OCI-LY7 (cell line): ENCODE results near the gene MIF4GD. TPM values are rescaled to one million over a fixed set of nuclear protein-coding genes. Genes with fewer than 3 reads are reported as not detected.
A peak's percentile ranks its signal among the peaks of the same experiment; 100 is the strongest.
"Not testable (repeated sequence)": the region's sequence is repeated elsewhere in the genome, so short reads cannot be mapped to it uniquely, and the experiment has no call there.

Experiments used
- BruUV-seq: library from RNA; stranded (reverse); fragments of 400-500 nt; replicated peaks from 2 replicates; lab custom pipeline; 2021; lab: Mats Ljungman, UMichigan
- CTCF ChIA-PET: fragments of 300-600 bp; sonication (Branson Sonifier 250); formaldehyde crosslinking; loops from one replicate; lab custom pipeline; 2022; ENCODE audit warnings: antibody characterized with exemption; ENCODE audit not compliant: unreplicated experiment; lab: Charles Lee
- POLR2A ChIA-PET: fragments of 300-600 bp; sonication (Branson Sonifier 250); formaldehyde crosslinking; loops from one replicate; lab custom pipeline; 2022; ENCODE audit warnings: antibody characterized with exemption; lab: Charles Lee
- DNase-seq: peaks from one replicate; pipeline ENCODE4 v3.0.0-alpha.2; 2015; ENCODE audit warnings: low spot score
- H2AFZ ChIP-seq: fragments of 200-600 bp; sonication (generic), shearing (Covaris generic); 2 replicates; pipeline ENCODE4 v1.6.1; 2014; ENCODE audit warnings: mild to moderate bottlenecking, antibody characterized with exemption, low read length, moderate library complexity
- H3K27ac ChIP-seq: fragments of 200-600 bp; sonication (generic); 2 replicates; pipeline ENCODE4 v1.5.1; 2014; ENCODE audit warnings: mixed run types, low read depth, mild to moderate bottlenecking, moderate library complexity, low read length, inconsistent platforms; ENCODE audit not compliant: poor library complexity, severe bottlenecking
- H3K36me3 ChIP-seq: fragments of 200-600 bp; sonication (generic); 2 replicates; pipeline ENCODE4 v1.6.1; 2014; ENCODE audit warnings: mild to moderate bottlenecking, antibody characterized with exemption, low read length, moderate library complexity, mixed read lengths; ENCODE audit not compliant: insufficient read depth
- H3K4me1 ChIP-seq: fragments of 200-600 bp; sonication (generic); 2 replicates; pipeline ENCODE4 v1.5.1; 2014; ENCODE audit warnings: mild to moderate bottlenecking, low read length; ENCODE audit not compliant: insufficient read depth, poor library complexity, severe bottlenecking
- H3K4me2 ChIP-seq: fragments of 200-600 bp; sonication (generic); 2 replicates; pipeline ENCODE4 v1.6.1; 2014; ENCODE audit warnings: mild to moderate bottlenecking, low read length
- H3K4me3 ChIP-seq: fragments of 200-600 bp; sonication (generic); 2 replicates; pipeline ENCODE4 v1.5.1; 2014; ENCODE audit warnings: mild to moderate bottlenecking, low read depth, low read length; ENCODE audit not compliant: poor library complexity, severe bottlenecking
- H3K79me2 ChIP-seq: fragments of 200-600 bp; sonication (generic); 2 replicates; pipeline ENCODE4 v1.6.1; 2016; ENCODE audit warnings: low read depth, mild to moderate bottlenecking, low read length, moderate library complexity, mixed read lengths; ENCODE audit not compliant: insufficient read depth
- H3K9me2 ChIP-seq: fragments of 200-600 bp; sonication (generic); 2 replicates; pipeline ENCODE4 v1.6.1; 2016; ENCODE audit warnings: mild to moderate bottlenecking, low read length, mixed read lengths; ENCODE audit not compliant: insufficient read depth
- H3K9me3 ChIP-seq: fragments of 200-600 bp; sonication (generic); 2 replicates; pipeline ENCODE4 v1.6.1; 2014; ENCODE audit warnings: mild to moderate bottlenecking, mixed run types, low read length, mixed read lengths
- H4K20me1 ChIP-seq: fragments of 200-600 bp; sonication (generic); 2 replicates; pipeline ENCODE4 v1.6.1; 2014; ENCODE audit warnings: mild to moderate bottlenecking, antibody characterized with exemption, low read length, moderate library complexity, mixed read lengths; ENCODE audit not compliant: insufficient read depth
- CTCF ChIP-seq: fragments of 200-600 bp; sonication (generic); conservative IDR thresholded peaks from 2 replicates; pipeline ENCODE4 v1.5.1; 2014; ENCODE audit warnings: mild to moderate bottlenecking, antibody characterized with exemption, low read length, moderate library complexity, mixed read lengths
- EZH2phosphoT487 ChIP-seq: fragments of 200-600 bp; sonication (generic); IDR thresholded peaks from 2 replicates; pipeline ENCODE4 v1.6.1; 2018; ENCODE audit warnings: low read depth, borderline replicate concordance, mild to moderate bottlenecking, mixed run types, antibody characterized with exemption, low read length, moderate library complexity, mixed read lengths
- intact Hi-C: fragments of 100-400 bp; cut with micrococcal nuclease; formaldehyde crosslinking; loops from one replicate; pipeline ENCODE4 v1.10.0; 2022; ENCODE audit not compliant: unreplicated experiment
- total RNA-seq, 2 experiments: library from RNA; depleted of rRNA in 1 of 2; stranded (reverse); fragments of >200 nt in 1 of 2; shearing (Covaris generic) in 1 of 2; gene quantifications; 2 replicates each; pipeline ENCODE4 v1.2.3, GENCODE V29; 2014 to 2022

Gene MIF4GD
- total RNA-seq, 2 experiments from 2014 or later: 70.9 to 132 TPM

DNA sequence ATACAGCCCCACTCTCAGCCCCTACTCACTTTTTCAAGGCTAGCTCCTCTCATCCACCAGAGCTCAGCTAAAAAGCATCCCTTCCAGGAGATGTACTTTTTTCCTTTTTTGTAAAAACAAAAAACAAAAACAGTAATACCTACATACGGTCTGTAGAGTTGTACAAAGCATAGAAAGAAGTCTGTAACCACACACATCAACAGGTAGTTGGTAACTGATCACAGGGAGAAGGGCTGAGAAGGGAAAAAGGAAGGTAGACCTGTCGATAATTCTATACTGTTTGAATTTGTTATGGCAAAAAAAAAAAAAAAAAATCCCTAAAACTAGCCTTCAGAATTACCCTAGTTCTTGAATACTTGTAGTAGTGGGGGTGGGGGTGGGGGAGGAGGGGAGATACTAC is 17.3 kb upstream of the MIF4GD start:
- no TSS peak for BruUV-seq
- peaks cover 43% of the 10 kb centered on the region for H3K4me1 ChIP-seq
- TF ChIP-seq EZH2phosphoT487: no peak
- no peak for TF ChIP-seq CTCF
- intact Hi-C loops: loop anchor here (2.0 to 5.0 kb wide), 2 partner anchors 58 to 229 kb away; partner anchors contain the start of genes CASKIN2 and TSEN54
- DNase-seq: no peak
- peak overlapping the region; percentile 80 for H3K27ac ChIP-seq
- ChIA-PET POLR2A (interaction anchor here (0.6 to 6.2 kb wide), 15 partner anchors 8 to 228 kb away, joined by 3 to 91 read pairs (median 6); partner anchors contain the start of genes GRB2, MIF4GD and TSEN54), CTCF (interaction anchor here (1.3 to 1.4 kb wide), 3 partner anchors 16 to 57 kb away, joined by 5 to 20 read pairs (median 7); no protein-coding TSS in a partner anchor)
- peaks cover 43% of the 10 kb centered on the region for H3K79me2 ChIP-seq
- peaks cover 49% of the 10 kb centered on the region for H3K36me3 ChIP-seq
- H2AFZ ChIP-seq: no peak overlapping the region; the same call in 1 of the 2 replicates
- H4K20me1 ChIP-seq: peaks cover 12% of the 10 kb centered on the region; the same call in 1 of the 2 replicates
- no peaks in the 10 kb centered on the region for H3K9me3 ChIP-seq
- H3K9me2 ChIP-seq: no peaks in the 10 kb centered on the region
- H3K4me2 ChIP-seq: peak overlapping the region; percentile 100
- H3K4me3 ChIP-seq: peak overlapping the region; percentile 86

DNA sequence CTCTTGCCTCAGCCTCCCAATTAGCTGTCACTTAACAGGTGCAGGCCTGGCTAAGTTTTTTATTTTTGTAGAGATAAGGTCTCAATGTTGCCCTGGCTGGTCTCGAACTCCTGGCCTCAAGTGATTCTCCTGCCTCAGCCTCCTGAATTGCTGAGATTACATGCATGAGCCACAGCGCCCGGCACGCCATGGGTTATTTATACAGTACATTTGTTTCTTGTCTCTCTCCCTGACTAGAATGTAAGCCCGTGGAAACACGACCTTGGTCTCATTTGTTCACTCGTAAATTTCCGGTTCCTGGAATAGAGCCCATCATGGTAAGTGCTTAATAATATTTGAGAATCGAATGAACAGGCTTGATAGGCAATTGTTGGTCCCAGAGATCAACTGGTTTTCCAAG is 16.2 kb upstream of the MIF4GD start:
- Histone ChIP-seq H3K36me3 (peaks cover 56% of the 10 kb centered on the region), H3K4me2 (peak overlapping the region; percentile 100), H3K9me2 (no peaks in the 10 kb centered on the region), H3K9me3 (no peaks in the 10 kb centered on the region), H3K4me3 (peak overlapping the region; percentile 86), H3K79me2 (peaks cover 44% of the 10 kb centered on the region), H3K4me1 (peaks cover 35% of the 10 kb centered on the region), H3K27ac (peak overlapping the region; percentile 9), H2AFZ (no peak overlapping the region), H4K20me1 (peaks cover 12% of the 10 kb centered on the region; the same call in 1 of the 2 replicates)
- ChIA-PET CTCF (no interaction called here), POLR2A (interaction anchor here (0.9 kb wide), 1 partner anchor 50 kb away, joined by 4 read pairs; no protein-coding TSS in a partner anchor)
- no peak for TF ChIP-seq EZH2phosphoT487
- TF ChIP-seq CTCF: no peak
- DNase-seq: no peak
- BruUV-seq: no TSS peak
- intact Hi-C loops: loop anchor here (5.0 kb wide), 1 partner anchor 230 kb away; the partner anchor contains the start of genes CASKIN2 and TSEN54

DNA sequence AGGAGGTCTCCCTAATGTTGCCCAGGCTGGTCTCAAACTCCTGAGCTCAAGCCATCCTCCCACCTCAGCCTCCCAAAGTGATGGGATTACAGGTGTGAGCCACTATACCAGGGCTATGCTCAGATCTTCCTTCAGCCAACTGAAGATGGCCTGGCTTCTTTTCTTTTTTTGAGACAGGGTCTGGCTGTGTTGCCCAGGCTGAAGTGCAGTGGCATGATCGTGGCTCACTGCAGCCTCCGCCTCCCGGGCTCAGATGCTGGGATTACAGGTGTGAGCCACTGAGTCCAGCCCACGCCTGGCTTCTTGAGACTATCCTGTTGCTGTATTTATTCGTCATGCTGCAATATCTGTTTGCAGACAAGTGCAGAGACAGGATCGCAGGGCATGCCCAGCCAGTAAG is 14.1 kb upstream of the MIF4GD start:
- peaks cover 44% of the 10 kb centered on the region for H3K79me2 ChIP-seq
- no peak overlapping the region for H3K27ac ChIP-seq
- DNase-seq: no peak
- H3K4me2 ChIP-seq: no peak overlapping the region
- H3K9me2 ChIP-seq: no peaks in the 10 kb centered on the region
- peaks cover 12% of the 10 kb centered on the region; the same call in 1 of the 2 replicates for H4K20me1 ChIP-seq
- CTCF ChIA-PET: no interaction called here
- intact Hi-C loops: loop anchor here (5.0 kb wide), 1 partner anchor 232 kb away; the partner anchor contains the start of genes CASKIN2 and TSEN54
- peaks cover 77% of the 10 kb centered on the region for H3K36me3 ChIP-seq
- no peaks in the 10 kb centered on the region for H3K9me3 ChIP-seq
- peaks cover 16% of the 10 kb centered on the region for H3K4me1 ChIP-seq
- no peak for TF ChIP-seq CTCF
- no peak for TF ChIP-seq EZH2phosphoT487
- POLR2A ChIA-PET: interaction anchor here (0.7 to 1.3 kb wide), 3 partner anchors 11 to 379 kb away, joined by 3 to 7 read pairs (median 6); no protein-coding TSS in a partner anchor
- no TSS peak for BruUV-seq
- H2AFZ ChIP-seq: no peak overlapping the region
- no peak overlapping the region for H3K4me3 ChIP-seq

GRCh38 chr17:75280189-75280588 is 9.2 kb upstream of the MIF4GD start:
- H3K4me2 ChIP-seq, H3K9me2 ChIP-seq, H3K4me3 ChIP-seq, BruUV-seq, DNase-seq, H2AFZ ChIP-seq, H4K20me1 ChIP-seq, H3K27ac ChIP-seq, intact Hi-C loops, H3K4me1 ChIP-seq, H3K9me3 ChIP-seq, H3K79me2 ChIP-seq: not testable (repeated sequence)
- ChIA-PET POLR2A (interaction anchor here (1.1 to 1.6 kb wide), 4 partner anchors 9 to 126 kb away, joined by 3 to 6 read pairs (median 4); partner anchors contain the start of gene SLC25A19), CTCF (interaction anchor here (1.0 kb wide), 1 partner anchor 18 kb away, joined by 3 read pairs; the partner anchor contains the start of gene MRPS7)
- peaks cover 90% of the 10 kb centered on the region for H3K36me3 ChIP-seq
